Body of pancreas (tissue), 4 donors: ENCODE measurements around the gene RGS6.

Experiments used
- CTCF ChIP-seq, 7 experiments: fragments of 450-650 bp in 4 of 7; fragments of 200-600 bp in 3 of 7; sonication (generic) in 3 of 7; IDR thresholded peaks; one replicate each; pipeline ENCODE4 v1.5.1; 2016 to 2019; ENCODE audit warnings: antibody characterized with exemption in 7 of 7
- POLR2A ChIP-seq, 3 donors: fragments of 450-650 bp; IDR thresholded peaks; one replicate each; pipeline ENCODE4 v1.6.1; 2016; ENCODE audit warnings: antibody characterized with exemption in 3 of 3, mild to moderate bottlenecking in 2 of 3

GRCh38 chr14:72462056-72462455, 529.8 kb downstream of the RGS6 start:
- TF ChIP-seq CTCF (IDR thresholded peaks at IDR 0.05), result no peak
- no peak for TF ChIP-seq POLR2A (IDR thresholded peaks at IDR 0.05)
